ENCODE measurements around the gene NDUFS2. TPM values are rescaled to one million over a fixed set of nuclear protein-coding genes. Genes with fewer than 3 reads are reported as not detected.
"Not testable (repeated sequence)": the region's sequence is repeated elsewhere in the genome, so short reads cannot be mapped to it uniquely, and the experiment has no call there.

Gene NDUFS2
- total RNA-seq, 1 donor from 2014 or later, result 113 TPM

GRCh38 chr1:161218301-161219077 lies 16.3 kb downstream of the NDUFS2 start:
- no peak for DNase-seq (ENCODE audit: extremely low read depth, low read depth, low spot score)

DNA sequence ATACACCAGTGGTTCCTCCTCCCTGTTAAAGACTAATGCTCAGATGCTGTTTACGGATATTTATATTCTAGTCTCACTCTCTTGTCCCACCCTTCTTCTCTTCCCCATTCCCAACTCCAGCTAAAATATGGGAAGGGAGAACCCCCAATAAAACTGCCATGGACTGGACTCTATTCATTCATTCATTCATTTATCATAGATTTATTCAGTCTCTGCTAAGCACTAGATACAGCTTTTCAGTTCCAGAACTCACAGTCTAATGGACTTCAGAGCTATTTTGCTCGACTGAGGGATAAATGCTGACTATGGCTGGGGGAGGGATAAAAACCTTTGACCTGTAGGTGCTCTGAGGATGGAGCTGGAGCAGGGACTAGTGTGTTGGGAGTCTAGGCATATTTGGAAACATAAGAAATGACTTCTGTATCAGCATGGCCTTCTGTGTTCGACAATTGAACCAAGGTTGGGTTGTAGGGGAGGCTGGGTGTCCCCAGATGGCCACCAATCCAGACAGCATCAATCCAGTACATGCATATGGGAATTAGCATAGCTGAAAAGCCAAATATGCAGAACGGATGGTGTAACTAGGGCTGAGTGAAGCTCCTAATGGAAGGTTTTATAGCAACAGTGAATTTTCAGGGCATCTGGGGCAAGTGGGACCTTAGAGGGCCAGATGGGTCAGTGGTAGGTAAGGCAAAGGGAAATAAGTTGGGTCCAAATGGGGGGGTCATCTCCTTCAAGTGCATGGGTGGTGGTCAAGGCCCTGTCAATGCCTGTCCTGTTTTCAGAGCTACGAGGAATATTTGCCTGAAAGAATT lies 17.1 kb downstream of the NDUFS2 start:
- DNase-seq (ENCODE audit: extremely low read depth, low read depth, low spot score), result no peak

DNA sequence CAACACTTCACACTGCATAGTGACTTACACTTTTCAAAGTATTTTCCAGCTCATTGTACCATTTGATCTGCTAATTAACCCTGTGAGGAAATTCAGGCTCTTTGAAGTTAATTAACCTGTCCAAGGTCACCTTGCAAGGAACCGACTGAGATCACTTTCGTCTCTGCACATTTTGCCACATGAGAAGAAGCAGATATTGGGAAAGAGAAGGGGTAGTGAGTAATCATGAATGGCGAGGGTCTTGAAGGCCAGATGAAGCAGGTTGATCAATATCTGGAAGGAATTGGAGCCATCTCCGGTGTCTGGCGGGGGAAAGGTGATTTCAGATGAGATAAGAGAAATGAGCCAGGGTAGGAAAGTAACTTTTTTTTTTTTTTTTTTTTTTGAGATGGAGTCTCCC lies 17.8 kb downstream of the NDUFS2 start:
- DNase-seq (ENCODE audit: extremely low read depth, low read depth, low spot score), result no peak

DNA sequence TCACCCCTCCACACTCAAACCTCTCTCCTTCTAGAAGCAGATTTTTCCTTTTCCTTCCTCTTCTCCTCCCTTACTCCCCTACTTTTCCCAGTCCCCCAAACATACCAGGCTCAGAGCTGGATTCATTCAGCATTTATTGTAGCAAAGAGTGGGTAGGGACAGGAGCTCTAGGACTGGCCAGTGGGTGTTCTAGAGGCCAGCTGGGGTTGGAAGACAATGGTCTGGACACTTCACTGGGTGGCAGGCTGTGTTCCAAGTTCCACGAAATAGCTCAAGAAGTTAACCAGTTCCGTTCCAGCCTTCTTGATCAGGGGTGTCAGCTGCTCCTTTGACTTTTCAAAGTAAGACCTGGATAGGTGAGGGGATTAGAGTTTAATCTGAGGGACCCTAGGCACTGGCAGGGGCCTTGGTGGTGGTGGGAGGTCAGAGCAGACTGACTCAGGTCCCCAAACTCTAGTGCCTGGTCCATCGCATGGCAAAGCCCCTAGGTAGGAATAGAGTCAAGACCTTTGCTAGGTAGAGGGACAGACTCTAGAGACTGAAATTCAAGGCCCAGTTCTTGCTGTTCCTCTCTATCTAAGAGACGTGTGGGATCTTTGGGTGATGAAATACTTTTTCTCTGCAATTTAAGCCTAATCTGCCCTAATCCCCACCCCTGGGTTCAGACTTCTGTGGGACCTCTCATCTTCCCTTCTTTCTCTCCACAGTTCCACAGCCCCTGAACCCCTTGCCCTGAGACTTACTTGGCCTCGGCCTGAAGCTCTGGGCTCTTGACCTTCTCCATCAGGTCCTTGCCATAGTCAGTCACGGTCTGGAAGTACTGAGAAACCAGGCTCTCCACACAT lies 20.2 kb downstream of the NDUFS2 start:
- DNase-seq (ENCODE audit: extremely low read depth, low read depth, low spot score), result no peak

- DNase-seq (ENCODE audit: extremely low read depth, low read depth, low spot score), result no peak
Observed at GRCh38 chr1:161223805-161224694, 21.9 kb downstream of the NDUFS2 start.

DNA sequence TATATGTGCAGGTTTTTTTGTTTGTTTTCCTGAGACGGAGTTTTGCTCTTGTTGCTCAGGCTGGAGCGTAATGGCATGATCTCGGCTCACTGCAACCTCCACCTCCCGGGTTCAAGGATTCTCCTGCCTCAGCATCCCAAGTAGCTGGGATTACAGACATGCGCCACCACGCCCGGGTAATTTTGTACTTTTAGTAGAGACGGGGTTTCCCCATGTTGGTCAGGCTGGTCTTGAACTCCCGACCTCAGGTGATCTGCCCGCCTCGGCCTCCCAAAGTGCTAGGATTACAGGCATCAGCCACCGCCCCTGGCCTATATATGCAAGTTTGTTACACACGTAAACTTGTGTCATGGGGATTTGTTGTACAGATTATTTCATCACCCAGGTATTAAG lies 22.5 kb downstream of the NDUFS2 start:
- not testable (repeated sequence) for DNase-seq (ENCODE audit: extremely low read depth, low read depth, low spot score)

DNA sequence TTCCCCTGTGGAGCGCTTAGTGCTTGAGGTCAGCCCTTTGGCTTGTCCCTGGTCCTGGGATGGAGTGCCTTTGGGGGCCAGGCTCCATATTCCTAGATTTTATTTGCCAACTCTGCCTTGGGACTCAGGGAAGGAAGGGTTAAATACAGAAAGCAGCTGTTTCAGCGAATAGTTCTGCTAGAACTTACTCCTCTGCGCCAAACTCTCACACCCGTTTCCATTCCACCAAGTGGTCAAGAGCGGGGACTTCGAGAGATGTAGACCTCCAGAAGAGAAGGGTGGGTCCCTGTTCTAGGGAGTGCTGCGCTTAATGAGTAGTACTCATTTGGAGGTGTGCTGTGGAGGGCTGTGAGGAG lies 23.0 kb downstream of the NDUFS2 start:
- no peak for DNase-seq (ENCODE audit: extremely low read depth, low read depth, low spot score)

- DNase-seq (ENCODE audit: extremely low read depth, low read depth, low spot score), result peak; percentile 97
Observed at GRCh38 chr1:161225534-161226319, 23.6 kb downstream of the NDUFS2 start, which contains the start of gene TOMM40L. Gene TOMM40L (plus strand): TSS chr1:161226060. CDS start chr1:161226490, 430 bp downstream.

DNA sequence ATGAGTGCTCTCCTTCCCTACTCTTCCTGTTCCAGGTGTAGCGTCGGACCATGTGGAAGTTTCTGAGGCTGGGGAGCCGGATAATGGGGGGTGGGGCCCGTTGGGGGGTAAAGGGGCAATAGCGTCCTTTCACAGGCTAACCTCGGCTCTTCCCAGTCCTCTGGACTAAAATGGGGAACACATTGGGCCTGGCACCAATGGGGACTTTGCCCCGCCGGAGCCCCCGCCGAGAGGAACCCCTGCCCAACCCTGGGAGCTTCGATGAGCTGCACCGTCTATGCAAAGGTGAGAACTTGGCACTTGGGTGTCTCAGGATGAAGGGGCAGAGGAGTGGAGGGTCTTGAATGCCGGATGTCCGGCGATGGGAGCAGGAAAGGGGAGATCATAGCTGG lies 24.1 kb downstream of the NDUFS2 start:
- no peak for DNase-seq (ENCODE audit: extremely low read depth, low read depth, low spot score)

DNA sequence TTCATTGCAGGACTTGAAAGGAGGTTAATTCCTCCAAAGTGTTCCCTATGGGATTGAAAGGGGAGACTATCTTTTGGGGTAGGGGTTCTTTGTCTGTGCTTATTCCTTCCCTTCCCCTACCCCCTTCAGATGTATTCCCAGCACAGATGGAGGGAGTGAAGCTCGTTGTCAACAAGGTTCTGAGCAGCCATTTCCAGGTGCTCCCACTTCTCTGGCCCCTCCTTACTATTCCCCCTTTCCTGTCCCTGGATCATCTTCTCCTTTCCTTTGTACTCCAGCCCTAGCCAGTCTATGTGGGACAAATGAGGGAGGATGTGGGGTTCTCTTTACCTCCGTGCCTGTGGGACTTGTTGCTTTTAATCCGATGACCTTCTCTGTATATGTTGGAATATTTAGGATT lies 24.6 kb downstream of the NDUFS2 start:
- no peak for DNase-seq (ENCODE audit: extremely low read depth, low read depth, low spot score)

GRCh38 chr1:161227196-161227871 lies 25.2 kb downstream of the NDUFS2 start:
- peak; percentile 41 for DNase-seq (ENCODE audit: extremely low read depth, low read depth, low spot score)

DNA sequence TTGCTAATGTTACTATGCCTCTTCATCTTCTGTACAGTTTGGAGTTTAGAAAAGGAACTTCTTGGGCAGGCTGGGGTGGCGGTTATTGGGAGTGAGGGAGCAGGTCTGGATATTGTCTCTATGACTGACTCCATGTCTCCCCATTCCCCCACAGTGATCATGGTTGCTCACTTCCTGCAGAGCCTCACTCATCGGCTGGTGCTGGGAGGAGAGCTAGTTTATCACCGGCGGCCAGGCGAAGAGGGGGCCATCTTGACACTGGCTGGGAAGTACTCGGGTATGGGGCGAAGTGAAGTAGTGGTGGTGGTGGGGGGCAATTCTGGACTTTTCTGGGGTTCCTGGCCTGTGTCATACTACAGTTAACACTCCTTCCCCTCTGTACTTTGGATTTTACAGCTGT lies 25.9 kb downstream of the NDUFS2 start:
- DNase-seq (ENCODE audit: extremely low read depth, low read depth, low spot score), result no peak

- no peak for DNase-seq (ENCODE audit: extremely low read depth, low read depth, low spot score)
Observed at GRCh38 chr1:161229896-161230295, 27.7 kb downstream of the NDUFS2 start.

GRCh38 chr1:161230762-161231161 lies 28.6 kb downstream of the NDUFS2 start:
- DNase-seq (ENCODE audit: extremely low read depth, low read depth, low spot score), result no peak

GRCh38 chr1:161233102-161233501 lies 30.9 kb downstream of the NDUFS2 start:
- DNase-seq (ENCODE audit: extremely low read depth, low read depth, low spot score), result no peak

DNA sequence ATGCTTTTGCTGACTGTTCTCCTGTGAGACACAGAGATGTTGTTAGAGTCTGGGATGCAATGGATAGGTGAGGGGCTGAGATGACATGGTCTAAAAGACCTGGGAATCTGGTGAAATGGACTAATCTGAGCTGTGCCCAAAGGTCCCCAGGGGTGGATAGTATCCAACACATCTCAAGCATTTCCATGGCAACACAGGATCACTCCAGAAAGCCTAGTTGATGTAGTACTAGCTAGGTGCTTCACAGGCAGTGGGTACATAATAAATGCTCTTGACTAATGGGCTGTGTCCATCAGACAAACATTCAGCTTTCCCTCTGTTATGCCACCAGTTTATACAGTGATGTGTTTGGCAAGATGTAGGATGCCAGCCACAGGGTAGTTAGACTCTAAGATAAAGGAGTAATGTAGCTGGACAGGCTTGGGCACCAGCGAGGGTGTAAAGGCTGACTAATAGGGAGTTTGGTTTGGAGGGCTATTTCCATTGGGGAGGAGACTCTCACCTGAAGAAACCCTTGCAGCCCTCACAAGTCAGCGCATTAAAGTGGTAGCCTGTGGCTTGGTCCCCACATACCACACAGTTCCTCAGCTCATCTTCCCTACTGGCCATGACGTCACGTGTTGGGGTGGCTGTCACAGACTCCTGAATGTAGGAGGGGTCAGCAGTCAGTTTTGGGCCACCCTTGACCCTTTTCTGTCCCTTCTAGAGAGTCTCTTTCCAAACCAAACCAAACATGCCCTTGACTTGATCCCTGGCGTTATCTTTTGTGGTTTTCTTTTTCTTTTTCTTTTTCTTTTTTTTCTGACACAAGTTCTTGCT lies 34.0 kb downstream of the NDUFS2 start:
- no peak for DNase-seq (ENCODE audit: extremely low read depth, low read depth, low spot score)

GRCh38 chr1:161238039-161238473 lies 35.9 kb downstream of the NDUFS2 start, which contains the start of gene NR1I3:
Gene NR1I3 (minus strand): TSS chr1:161238203. CDS start chr1:161236565, 1,638 bp downstream.
- no peak for DNase-seq (ENCODE audit: extremely low read depth, low read depth, low spot score)

- DNase-seq (ENCODE audit: extremely low read depth, low read depth, low spot score), result no peak
Observed at GRCh38 chr1:161241682-161242081, 39.5 kb downstream of the NDUFS2 start.
